IPS DF 4.7 (cell line): ENCODE measurements around the gene TRDN.
"Not testable (repeated sequence)": the region's sequence is repeated elsewhere in the genome, so short reads cannot be mapped to it uniquely, and the experiment has no call there.

Source experiments
- DNase-seq: peaks from one replicate; pipeline ENCODE4 v3.0.0-alpha.2; 2013; ENCODE audit warnings: low spot score; ENCODE audit errors: extremely low read depth

The TRDN gene

DNA sequence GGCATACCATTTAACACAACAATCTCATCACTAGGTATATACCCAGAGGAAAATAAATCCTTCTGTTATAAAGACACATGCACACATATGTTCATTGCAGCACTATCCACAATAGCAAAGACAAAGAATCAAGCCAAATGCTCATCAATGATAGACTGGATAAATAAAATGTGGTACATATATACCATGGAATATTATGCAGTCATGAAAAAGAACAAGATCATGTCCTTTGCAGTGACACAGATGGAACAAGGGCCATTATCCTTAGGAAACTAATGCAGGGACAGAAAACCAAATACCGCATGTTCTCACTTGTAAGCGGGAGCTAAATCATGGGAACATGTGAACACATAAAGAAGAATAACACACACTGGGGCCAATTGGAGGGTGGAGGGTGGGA is 322.3 kb downstream of the TRDN start:
- not testable (repeated sequence) for DNase-seq

DNA sequence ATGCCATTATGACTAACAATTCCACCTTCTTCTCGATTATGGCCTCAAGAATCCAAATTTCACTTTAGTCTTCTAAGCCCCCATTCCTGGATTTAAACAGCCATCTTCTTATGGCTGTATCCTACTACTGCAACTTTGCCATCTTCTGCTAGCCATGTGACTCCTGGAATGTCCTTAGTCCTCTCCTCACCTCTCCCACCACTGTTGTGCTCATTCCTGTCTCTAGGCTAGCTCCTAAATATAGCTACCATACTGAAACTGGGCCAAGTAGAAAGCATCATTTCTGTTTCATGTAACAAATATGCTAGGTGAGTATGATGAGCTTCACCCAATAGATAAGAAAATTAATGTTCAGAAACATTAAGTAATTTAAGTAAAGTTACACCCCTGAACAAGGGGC is 327.6 kb downstream of the TRDN start:
- no peak for DNase-seq

DNA sequence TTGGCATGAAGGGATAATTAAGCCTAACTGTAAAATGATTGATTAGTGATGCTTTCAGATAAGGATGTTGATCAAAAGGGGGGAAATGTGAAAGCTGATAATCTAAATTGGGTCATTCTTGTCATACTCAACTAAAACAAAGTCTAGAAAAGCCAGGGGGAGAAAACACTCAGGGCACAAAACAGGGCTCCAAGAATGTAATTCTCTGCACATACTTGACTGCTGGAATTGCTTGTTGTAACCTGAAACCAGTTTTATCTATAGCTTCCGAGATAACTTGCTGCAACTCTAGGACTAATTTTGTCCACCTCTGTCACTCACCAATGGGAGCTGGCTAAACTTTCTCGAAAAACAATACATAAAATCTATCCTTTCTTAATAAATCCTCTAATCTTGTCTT is 330.4 kb downstream of the TRDN start:
- DNase-seq: no peak

DNA sequence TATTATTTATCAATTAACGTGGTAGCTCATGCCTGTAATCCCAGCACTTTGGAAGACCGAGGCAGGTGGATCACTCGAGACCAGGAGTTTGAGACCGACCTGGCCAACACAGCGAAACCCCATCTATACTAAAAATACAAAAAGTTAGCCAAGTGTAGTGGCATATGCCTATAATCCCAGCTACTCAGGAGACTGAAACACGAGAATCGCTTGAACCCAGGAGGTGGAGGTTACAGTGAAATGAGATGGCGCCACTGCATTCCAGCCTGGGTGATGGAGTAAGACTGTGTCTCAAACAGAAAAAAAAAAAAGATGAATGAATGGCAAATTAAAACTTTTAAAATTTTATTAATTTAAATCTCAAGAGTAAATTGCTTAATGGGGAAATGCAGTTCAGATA is 341.1 kb downstream of the TRDN start:
- no peak for DNase-seq

DNA sequence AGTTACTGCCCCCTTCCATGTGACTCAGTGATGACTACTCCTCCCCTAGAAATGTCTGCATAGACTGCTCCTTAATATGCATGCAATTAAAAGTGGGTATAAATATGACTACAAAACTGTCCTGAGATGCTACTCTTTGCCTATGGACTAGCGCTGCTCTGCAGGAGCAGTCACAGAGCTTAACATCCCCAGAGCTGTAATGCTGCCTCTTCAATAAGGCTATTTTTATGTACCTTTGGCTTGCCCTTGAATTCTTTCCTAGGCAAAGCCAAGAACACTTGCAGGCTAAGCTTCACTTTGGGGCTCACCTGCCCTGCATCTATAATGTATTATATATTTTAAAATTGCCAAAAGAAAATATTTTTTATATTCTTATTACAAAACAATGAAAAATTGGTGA is 341.6 kb downstream of the TRDN start:
- no peak for DNase-seq

DNA sequence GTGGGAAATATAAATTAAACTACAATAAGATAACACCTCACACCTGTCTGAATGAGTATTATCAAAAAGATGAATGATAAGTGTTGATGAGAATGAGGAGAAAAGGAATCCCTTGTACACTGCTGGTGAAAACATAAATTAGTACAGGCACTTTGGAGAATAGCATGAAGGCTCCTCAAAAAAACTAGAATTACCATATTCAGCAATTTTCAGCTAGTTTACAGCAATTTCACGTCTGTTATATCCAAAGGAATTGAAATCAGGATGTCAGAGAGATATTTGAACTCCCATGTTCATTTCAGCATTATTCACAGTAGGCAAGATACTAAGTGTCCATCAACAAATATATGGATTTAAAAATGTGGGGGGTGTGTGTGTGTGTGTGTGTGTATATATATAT is 348.1 kb downstream of the TRDN start:
- DNase-seq: no peak

DNA sequence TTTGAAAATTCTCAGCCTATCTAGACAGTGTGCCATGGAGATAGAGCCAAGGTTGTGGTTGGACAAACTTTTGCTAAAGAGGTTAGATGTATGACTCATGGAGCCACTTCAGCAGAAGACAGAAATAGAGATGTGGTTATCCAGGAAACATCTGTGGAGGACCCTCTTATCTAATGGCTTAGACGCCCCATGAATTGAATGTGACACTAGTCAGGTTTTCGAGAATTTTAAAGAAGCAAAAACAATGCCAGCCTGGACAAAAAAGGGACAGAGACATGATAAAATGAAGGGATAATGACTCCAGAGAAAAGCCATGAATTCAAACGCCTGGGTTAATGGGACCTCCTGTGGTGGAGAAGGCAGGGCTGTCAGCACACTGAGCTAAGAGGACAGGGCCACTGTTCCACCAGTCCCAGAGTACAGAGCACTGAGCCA is 360.2 kb downstream of the TRDN start:
- no peak for DNase-seq

DNA sequence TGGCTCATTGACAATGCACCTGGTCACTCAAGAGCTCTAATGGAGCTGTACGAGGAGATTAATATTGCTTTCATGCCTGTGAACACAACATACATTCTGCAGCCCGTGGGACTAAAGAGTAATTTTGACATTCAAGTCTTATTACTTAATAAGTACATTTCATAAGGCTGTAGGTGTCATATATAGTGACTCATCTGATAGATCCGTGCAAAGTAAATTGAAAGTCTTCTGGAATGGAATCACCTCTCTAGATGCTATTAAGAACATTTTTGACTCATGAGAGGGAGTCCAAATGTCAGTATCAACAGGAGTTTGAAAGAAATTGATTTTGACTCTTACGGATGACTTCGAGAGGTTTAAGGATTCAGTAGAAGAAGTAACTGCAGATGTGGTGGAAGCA is 372.8 kb downstream of the TRDN start:
- DNase-seq: no peak

DNA sequence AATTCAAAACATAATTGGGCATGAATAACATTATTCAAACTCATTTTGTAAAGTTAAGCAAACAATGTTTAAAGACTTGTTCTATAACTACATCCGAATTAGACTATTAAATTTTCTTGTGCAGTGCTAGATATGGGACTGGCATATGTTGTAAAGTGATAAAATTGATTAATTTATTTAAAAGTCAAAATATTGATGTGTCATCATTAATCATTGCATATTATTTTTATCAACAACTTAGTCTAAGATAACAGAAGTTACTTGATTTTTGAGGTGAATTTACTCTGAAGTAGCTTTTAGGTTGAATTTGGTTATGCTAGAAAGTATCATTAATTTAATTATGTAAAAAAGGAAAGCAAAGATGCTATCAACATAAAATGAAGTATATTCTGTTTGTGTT is 396.1 kb downstream of the TRDN start:
- DNase-seq: no peak

DNA sequence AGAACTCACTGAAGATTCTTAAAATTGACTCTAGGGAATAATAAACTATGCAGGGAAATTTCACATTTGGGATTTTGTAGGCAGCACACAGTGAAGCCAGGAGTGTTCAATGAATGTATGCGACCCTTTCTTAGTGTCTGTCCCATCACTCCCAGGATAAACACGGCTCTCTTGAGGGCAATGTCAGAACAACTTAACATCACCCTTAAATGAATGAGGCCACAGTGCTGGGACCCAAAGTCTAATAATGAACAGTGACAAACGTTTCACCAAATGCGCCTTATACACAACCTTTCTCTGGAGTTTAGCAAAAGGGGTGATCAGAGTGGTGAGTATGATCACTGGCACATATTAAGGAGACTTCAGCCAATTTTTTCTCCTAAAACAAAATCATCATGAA is 403.4 kb downstream of the TRDN start:
- DNase-seq: no peak

DNA sequence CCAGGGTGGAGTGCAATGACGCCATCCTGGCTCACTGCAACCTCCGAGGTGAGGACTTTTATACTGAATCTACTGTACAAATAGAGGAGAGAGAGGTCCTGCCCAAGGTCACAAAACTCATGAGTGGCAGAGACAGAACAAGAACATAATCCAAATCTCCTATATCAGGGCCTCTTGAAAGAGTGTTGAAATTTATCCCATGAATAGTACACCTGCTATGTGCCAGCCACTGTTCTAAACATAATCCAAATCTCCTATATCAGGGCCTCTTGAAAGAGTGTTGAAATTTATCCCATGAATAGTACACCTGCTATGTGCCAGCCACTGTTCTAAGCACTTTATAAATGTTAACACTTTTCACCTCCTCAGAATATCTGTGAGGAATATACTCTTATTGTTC is 409.0 kb downstream of the TRDN start:
- DNase-seq: not testable (repeated sequence)

DNA sequence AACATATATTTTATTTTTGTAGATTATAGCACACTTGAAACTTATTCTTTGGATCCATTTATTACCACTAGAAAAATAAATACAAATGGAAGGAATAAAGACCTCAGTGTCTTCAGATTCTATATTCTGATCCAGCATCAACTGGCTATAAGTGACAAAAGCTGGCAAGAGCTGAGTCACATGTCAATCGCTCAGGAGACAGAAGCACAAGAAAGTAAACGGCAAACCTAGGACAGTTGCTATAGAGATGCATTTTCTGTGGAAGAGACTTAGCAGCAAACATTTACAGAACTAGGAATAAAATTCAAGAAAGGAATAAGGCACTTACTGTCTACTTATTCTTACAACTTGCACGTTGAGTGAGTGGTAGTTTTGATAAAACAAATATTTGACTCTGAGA is 410.4 kb downstream of the TRDN start:
- no peak for DNase-seq

DNA sequence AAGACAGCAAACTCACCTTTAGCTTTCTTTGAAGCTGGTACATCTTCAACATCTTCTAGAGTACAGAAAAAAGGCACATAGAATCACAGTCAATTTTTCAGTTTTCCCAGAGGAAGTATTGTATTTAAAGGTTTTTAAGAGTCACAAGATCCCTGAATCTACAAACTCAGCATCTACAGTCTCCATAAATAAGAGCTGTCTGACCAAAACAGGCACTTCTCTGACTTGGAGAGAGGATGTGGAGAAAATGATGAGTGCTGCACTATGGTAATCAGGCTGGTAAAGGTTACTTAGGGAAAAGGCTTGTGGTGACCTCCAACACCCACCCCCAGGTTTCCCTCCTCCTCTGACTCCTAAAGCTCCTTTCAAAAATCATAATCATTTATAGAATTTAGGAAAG is 412.7 kb downstream of the TRDN start:
- DNase-seq: no peak

DNA sequence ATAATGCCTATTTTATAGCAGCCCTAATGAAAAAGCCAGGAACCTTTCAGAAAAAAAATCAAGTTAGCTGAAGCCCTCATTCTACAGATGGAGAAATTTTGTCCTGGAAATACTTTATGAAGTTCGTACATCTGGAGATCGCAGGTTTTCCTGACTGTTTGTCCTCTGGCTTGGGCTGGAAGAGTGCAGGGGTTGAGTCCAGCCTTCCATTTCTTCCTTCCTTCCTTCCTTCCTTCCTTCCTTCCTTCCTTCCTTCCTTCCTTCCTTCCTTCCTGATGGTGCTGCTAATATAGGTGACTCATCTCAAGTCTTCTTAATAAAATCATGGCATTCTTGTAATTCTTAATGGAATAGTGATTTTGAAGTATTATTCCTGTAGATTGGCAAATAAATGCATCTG is 413.3 kb downstream of the TRDN start:
- DNase-seq: no peak

DNA sequence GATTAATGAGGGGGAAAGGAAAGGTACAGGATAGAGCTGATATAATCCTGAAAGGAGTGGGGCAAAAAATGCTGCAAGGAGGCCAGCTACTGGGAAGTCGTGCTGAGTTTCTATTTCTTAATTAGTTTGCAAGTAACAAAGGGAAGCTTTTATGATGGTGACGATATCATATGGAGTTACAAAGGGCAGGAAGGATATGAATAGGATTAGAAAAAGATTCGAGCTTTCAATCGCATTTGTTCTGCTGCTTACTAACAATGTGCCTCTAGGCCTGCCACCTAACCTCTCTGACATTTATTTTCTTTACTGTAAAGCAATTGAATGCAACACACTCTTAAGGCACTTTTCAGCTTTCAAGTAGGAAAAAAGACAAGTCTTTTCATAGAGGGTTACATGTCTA is 421.5 kb downstream of the TRDN start:
- no peak for DNase-seq

DNA sequence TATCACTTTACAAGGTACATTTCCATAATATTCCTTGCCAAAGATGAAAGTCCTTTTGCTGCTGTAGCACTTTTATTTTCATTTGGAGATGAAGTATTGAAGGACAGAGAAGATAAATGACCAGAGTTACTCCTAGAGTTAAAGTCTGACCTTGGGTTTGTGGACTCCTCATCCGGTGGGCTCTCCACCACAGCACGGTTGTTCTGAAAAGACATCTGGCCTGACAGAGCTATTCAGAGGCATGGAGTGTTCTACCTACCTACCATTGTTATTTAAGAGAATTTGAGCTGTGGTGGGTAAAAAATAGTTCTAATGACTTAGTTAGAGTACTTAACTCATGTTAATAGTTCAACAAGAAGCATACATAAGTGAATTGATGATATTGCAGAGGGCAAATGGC is 422.3 kb downstream of the TRDN start:
- no peak for DNase-seq

DNA sequence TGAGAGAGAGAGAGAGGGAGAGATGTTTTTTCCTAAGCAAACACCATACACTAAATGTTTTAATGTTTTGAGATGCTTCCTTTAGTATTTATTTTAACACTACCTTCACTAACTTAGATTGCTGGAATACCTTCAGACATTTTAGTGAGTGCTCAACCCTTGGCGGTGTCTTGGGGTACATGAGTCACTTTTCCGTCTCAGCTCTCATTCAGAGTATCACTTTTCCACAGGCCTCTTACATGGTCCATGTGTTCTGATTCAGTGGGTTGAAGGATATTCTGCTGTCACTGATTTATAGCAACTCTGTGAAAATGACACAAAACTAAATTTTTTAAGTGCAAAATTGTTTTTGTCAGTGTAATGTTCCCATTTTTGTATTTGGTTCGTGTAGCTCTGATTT is 422.8 kb downstream of the TRDN start:
- DNase-seq: no peak

DNA sequence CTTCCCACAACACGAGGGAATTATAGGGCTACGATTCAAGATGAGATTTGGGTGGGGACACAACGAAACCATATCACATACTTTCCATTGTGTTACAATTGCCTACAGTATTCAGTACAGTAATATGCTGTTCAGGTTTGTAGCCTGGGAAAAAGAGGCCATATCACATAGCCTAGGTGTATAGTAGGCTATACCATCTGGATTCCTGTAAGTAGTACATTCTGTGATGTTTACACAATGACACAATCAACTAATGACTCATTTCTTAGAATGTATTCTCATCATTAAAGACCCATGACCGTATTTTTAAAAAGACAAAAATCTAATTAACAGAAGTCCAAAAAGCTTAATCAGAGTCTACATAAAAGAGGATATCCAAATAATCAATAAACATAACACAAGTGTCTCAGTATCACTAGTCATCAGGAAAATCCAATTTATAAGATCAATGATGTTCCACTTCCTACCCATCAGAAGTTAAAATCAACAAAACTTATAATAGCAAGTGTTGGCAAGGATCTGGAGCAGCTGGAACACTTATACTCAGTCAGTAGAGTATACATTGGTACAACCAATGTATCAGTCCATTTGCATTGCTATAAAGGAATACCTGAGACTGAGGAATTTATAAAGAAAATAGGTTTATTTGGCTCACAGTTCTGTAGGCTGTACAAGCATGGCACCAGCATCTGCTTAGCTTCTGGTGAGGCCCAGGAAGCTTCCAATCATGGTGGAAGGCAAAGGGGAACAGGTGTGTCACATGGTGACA is 424.8 kb downstream of the TRDN start:
- DNase-seq: no peak

DNA sequence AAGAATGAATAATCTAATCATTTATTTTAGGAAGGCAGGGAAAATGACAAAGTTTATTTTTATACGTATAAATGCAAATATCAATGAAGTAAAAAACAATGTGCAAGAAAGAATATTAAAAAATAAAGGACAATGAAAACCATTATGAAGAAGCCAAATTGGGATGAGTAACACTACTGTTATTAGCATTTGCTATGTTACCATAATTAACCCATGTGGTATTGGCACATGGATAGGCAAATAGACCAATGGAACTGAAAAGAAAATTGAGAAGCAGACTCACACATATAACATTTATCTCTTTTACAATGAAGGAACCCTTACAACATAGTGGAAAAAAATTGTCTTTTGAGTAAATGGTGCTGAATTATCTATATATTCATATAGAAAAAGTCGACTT is 426.1 kb downstream of the TRDN start:
- no peak for DNase-seq

DNA sequence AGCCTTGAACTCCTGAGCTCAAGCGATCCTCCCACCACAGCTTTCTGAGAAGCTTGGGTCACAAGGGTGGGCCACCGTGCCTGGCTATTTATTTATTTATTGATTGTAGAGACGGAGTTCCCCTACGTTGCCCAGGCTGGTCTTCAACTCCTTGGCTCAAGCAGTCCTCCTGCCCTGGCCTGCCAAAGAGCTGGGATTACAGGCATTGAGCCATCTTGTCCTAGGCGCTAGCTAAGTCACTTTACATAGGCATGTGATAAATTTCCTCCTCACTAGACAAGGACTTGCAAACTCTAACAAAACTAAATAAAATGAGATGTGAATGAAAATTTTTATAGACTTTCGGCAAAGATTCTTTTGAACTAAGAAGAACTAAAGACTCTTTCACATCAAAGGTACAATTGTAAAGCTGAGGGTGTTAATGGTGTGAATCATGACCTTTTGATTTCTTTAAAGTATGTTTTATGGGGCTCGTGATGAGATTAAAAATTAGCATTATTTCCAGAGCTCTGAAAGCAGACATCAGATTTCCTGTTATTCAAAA is 428.7 kb downstream of the TRDN start:
- DNase-seq: no peak

DNA sequence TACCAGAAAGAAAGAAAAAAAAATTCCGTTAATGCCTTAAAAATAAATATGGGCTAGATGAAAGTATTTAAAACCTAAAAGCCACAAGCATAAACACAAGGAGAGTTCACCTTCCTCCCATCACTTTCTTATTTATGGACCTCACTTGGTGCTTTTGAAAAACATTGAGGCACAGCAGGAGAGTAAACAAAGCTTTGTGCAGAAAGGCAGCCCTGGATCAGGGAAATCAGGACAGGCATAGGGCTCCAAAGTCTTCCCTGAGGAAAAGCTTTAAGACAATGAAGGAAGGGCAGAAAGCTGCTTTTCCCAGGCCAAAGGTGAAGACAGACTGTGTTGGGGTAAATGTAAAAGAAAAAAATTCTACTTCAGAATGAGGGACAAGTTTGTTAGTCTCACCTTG is 432.8 kb downstream of the TRDN start:
- peak; percentile 41 for DNase-seq

DNA sequence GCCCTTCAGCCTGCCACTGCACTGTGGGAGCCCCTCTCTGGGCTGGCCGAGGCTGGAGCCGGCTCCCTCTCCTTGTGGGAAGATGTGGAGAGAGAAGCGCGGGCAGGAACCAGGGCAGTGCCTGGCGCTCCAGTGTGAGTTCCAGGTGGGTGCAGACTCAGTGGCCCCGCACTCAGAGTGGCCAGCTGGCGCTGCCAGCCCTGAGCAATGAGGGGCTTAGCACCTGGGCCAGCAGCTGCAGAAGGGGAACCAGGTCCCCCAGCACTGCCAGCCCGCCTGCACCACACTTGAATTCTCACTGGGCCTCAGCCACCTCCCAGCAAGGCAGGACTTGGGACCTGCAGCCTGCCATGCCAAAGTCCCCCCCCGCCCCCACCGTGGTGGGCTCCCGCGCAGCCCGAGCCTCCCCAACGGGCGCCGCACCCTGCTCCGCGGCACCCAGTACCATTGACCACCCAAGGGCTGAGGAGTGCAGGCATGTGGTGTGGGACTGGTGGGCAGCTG is 434.8 kb downstream of the TRDN start:
- DNase-seq: no peak

DNA sequence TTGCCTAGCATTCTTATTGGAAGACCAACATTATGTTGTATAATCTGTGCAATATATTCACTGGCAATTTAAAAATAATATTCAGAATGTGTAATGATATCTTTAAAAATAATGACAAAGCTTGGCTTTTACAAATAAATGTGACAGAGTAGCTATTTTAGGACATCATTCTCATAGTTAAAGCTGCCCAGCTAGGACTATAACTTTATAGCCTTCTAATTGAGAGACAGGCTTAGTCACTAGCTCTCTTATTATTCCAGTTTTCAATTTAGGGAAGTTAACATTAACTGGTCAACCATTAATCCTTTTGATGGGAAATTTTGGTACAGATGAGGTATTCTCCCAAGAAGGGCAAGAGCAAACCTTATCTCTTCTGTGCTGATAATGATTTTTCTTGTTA is 443.5 kb downstream of the TRDN start:
- no peak for DNase-seq
